HG03045 (cell line): Measurements from ENCODE around the gene BTBD2.

Experiments
- ATAC-seq: cut with Tn5 transposase; IDR thresholded peaks from one replicate; pipeline ENCODE4 v1.9.1; 2021; ENCODE audit warnings: mild to moderate bottlenecking, moderate library complexity; ENCODE audit not compliant: unreplicated experiment

The BTBD2 gene

DNA sequence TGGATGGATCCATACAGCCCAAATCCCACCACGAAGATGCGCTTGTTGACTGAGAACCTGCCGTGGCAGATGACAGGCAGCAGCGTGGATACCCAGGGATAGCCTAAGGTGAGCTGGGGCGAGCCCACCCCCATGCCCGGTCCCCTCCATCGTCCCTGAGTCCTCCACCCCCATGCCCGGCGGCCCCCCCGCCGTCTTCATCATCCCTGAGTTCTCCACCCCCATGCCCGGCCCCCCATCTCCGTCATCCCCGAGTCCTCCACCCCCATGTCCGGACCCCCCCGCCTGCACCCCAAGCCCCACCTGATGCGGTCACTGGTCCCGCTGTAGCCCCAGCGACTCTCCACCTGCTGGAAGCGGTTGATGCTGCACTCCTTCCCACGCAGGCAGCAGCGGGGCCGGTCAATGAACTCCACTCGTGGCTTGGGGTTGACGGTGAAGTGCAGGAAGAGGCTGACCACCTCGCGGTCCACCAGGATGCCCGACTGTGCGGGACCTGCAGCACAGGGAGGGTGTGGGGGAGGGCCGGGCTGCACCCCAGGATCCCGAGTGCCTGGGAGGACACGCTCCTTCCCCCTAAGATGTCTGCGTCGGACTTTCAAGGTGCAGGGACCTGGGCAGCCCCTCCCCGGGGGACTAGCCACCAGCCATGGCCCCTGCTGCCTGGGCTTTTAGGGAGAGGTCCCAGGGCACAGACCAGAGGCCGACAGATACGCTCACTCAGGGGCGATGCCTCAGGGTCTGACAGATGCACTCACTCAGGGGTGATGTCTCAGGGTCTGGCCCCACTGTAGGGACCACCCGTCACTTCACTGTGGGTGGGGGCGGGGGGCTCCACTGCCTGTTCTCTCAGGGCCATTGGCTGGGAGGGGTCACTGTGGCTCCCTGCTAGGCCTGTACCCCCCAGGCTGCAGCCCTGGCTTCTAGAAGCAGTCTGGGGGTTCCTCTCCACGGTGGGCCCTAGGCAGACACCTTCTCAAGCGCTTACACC lies 28.0 kb downstream of the BTBD2 start:
- ATAC-seq, result no peak

DNA sequence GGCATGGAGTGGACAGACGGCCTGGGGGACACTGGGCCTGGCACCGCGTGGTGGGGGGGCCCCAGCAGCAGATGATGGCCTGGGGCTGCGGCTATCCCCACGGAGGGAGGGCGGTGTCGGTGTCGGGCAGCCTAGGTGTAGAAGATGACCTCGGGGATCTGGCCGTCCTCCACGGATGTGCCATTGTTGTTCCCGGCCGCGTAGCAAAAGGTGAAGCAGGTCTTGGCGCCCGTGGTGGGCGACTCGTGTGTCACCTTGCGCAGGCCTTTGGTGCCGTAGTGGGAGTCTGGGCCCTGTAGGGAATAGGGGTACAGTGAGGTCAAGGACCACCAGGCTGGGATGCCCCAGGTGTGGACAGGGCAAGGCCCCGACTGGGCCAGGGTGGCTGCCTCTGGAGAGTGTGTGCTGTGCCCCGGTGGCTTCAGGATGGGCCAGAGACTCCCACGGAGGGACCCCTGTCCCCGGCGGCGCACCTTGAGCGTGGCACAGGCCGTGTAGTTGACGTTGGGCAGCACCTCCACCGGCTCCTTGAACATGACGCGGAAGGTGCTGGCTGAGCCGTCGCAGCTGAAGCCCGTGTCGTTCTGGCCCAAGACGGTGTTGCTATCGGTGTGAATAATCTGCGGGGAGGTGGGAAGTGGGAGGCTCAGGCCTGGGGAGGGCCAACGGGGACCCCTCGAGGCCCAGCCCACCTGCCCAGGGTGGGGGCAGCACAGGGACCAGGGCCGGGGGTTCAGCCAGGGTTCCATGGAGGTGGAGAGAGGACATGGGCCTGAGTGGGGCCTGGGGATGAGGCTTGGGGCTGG lies 29.0 kb downstream of the BTBD2 start:
- ATAC-seq, result no peak

DNA sequence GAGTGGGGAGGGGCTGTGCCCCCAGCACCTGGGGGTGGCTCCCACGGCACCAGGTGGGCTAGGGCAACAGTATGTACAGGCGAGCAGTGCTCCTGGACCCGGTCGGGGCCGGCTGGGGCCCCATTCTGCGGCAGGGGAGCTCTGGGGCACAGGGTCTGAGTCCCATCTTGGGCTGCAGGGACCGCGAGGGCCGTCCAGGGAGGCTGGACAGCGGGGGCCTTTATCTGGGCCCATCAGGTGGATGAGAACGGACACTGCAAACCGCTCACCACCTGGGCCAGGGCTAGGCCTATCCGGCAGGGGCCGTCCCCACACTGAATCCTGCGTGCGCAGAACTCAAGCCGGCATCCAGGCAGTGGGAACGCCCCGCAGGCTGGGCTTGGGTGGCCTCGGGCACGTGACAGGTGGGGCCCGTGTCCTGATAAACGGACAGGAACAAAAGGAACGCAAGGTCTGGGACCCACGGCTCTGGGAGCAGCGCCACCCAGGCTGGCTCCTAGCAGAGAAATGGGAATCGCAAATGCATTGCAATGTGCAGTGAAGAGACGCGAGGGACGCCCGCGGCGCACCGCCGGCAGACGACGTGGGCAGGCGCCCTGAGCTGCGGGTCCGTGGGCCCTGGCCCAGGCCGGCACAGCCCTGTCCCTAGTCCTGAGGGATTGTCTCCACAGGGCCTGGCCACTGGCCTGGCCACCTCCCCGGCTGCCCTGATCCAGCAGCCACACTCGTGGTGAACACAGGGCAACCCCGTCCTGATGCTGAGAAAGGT lies 29.7 kb downstream of the BTBD2 start:
- ATAC-seq, result no peak

DNA sequence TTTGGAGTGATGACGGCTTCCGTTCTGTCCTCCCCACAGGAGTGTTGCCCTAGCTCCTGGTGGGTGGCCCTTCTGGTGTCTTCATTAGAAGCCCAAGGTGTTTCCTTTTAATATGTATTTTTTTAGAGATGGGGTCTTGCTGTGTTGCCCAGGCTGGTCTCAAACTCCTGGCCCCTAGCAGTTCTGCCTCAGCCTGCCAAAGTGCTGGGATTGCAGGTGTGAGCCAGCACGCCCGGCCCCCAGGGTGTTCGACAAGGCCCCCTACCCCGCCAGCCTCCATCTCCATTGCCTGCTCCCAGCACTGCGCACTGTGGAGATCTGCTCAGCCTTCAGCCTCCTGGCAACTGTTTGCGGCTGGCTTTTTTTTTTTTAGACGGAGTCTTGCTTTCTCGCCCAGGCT lies 31.2 kb downstream of the BTBD2 start:
- no peak for ATAC-seq

DNA sequence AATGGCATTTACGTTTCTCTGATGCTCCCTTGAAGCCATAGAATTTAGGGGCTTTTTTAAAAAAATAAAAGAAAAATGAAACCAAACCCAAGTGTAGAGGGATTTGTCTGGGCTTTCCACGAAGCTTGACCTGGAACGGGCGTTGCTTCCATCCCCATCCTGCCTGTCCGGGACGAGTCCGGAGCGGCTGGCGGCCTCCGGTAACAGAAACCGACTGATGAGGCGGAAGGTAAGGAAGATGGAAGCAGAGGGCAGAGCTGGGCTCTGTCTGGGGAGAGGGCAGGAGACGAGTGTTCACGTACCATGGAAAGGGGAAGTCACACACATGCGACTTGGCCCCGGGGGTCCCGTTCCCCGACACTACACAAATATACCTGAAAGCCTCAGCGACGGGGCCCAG lies 34.3 kb downstream of the BTBD2 start:
- no peak for ATAC-seq

DNA sequence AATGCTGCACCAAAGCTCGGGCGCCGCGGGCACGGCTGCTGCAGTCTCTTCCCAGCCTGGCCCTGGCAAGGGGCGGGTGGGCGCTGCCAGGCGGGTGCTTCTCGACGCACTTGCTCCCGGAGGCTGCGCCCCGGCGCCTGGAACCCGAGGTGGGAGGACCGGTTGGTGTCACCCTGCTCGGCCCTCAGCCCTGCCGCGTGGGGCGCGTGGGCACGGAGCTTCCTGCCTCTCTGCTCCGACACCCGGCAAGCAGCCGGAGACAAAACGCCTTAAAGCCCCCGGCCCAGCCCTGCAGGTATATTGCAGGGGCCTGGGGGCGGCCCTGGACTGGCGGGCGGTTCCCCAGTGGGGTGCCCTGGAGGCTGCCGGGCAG lies 34.7 kb downstream of the BTBD2 start:
- ATAC-seq, result no peak

DNA sequence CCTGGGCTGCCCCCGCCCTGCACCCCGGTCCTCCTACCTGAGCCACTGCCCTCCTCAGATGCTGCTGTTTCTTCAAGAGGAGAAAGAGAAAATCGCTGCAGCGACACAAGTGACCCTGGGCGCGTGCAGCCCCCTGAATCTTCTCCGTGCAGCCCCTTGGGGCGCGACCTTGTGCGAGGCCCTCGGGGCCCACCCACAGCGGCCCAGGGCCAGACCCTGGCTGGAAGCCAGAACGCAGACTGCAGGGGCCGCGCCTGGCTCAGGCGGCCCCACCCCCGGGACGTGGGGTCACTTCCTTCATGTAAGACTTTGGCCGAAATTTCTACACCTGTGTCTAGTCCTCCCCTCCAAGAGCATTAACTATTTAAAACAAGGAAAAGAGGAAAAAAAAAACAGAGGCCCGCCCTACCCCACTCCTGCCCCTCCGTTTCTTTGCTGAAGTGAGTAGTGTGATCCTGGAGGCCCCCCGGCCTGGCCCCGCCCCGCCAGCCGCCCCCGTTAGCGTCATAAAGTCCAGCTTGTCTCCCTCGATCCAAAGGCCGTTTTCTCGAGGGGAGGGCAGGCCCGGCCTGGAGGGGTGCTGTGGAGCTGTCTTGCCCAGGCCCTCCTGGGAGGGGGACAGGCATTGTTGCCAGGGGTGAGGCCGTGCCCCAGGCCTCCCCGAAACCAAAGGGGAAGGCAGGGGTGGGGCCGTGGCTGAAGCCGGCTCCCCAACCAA lies 35.3 kb downstream of the BTBD2 start:
- no peak for ATAC-seq

DNA sequence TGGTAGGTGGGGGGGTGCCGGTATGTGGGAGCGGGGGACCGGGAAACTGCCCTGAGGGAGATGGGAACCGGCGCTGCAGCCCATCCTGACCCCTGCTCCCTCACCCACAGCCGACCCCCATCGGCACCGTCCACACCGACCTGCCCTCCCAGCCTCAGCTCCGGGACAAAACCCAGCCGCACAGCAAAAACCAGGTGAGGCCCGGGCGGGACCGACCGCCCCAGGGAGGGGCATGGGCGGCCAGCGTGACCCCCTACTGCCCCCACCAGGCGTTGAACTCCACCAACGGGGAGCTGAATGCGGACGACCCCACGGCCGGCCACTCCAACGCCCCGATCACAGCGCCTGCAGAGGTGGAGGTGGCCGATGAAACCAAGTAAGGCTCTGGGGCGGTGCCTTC lies 35.9 kb downstream of the BTBD2 start:
- no peak for ATAC-seq

DNA sequence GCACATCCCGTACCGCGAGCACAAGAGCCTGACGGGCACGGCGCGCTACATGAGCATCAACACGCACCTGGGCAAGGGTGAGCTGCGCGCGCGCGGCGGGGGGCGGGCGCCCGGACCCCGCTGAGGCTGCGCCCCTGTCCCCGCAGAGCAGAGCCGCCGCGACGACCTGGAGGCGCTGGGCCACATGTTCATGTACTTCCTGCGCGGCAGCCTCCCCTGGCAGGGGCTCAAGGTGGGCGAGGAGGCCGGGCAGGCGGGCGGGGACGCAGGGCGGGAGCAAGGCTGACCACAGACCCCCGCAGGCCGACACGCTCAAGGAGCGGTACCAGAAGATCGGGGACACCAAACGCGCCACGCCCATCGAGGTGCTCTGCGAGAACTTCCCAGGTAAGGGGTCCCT lies 36.5 kb downstream of the BTBD2 start:
- no peak for ATAC-seq

DNA sequence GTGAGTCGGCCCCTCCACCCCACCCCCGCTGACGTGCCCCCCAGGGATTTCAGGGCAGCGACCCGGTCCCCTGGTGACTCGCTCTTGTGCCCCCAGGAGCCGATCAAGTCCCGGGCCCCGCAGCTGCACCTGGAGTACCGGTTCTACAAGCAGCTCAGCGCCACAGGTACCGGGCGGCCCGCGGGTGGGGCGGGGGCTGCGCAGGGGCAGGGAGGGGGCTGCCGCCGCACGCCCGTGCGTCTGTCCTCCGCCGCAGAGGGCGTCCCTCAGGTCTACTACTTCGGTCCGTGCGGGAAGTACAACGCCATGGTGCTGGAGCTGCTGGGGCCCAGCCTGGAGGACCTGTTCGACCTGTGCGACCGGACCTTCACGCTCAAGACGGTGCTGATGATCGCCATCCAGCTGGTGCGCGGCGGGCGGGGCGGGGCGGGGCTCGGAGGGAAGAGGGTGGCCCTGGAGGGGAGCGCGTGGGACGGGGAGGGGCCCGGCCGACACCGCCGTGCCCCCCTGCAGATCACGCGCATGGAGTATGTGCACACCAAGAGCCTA lies 37.1 kb downstream of the BTBD2 start:
- no peak for ATAC-seq

DNA sequence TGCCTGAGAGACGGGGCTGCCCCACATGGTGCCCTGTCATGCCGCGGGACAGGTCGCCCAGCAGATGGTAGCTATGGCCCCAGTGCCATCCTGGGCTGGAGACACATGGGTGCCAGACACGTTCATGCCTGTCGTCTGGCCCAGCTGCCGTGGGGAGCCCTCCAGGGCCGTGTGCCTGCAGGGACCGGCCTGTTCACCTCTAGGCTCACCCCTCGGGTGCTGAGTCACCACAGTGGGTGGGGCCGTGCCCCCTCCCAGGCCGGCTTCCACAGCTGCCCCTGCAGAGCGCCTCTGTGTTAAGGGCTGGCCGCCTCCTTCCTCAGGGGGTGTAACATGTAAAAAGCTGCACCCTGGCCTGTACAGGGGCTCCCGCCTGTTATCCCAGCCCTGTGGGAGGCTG lies 38.4 kb downstream of the BTBD2 start:
- ATAC-seq, result no peak

DNA sequence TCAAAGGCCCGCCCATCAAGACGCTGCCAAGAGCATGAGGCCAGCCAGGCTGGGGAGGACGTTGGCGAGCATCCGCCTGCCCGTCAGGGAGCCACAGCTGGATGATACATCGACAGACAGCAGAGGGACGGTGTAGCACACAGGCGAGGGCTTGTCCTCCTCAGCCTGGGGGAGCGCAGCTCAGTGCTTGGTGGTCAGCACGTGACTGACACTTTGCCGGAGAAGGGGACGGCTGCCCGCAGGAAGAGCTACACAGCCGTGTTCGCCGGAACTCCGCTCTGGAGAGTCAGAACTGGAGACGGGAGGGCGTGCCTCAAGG lies 40.4 kb downstream of the BTBD2 start:
- no peak for ATAC-seq

DNA sequence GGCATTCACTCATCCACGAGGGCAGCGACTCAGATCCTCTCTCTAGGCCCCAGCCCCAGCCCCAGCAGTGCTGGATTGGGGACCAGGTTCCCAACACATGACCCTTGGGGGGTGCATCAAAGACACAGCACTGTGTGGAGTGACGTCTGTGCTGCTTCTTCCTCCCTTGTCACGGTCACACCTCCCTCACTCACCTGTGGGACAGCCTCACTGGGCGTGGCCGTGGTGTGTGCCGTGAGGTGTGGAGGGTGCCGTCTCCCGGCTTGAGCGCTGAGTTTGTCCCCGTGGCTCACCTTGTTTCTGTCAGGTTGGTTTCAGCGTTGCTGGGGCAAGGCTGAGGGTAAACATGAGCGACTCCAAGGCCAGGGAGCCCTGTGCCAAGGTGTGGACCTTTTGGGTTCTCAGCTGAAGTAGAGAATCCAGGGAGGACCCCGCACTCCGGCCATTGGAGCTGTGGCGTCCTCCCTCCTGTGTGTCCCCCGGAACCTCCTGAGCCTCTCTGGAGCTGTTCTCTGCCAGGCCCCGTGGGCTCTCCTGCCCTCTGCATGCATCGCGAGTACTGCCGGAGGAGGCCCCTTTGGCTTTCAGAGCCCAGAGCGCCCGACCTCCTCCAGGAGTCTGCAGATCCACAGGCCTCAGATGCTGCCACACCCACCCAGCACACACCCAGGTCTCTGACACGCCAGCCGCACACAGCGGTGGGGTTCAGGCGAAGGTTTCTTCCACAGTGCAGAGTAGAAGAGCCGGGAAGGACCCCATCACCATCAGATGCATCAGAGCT lies 40.9 kb downstream of the BTBD2 start:
- ATAC-seq, result no peak

DNA sequence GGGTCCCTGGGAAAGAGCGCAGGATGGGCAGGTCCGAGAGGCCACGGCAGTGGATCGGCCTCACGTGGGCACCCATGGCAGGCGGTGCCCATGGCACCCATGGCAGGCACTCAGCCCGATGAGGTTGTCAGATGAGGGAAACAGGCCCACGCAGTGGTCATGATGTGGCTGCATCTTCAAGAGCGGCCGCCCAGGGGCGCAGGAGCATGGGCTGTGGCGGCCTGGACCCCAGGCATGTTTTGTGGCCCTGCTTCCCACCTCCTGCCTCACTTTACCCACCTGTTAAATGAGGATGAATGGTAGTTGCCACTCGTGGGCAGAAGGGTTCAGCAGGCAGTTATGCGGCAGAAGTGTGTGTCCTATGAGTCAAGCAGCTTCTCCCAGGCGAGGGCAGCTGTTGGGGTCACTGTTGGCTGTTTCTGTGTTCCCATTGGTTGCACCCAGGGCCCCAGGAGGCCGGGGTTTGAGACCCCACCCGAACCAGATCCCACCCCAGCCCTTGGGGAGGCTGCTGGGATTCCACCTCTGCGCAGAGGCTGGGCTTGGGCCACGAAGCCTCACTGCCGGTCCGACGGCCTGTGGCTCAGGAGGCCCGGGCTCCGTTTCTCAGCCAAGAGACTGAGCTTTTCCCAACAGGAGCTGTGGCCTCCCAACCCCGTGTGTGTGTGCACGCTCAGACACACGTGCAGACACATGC lies 44.6 kb downstream of the BTBD2 start:
- no peak for ATAC-seq

DNA sequence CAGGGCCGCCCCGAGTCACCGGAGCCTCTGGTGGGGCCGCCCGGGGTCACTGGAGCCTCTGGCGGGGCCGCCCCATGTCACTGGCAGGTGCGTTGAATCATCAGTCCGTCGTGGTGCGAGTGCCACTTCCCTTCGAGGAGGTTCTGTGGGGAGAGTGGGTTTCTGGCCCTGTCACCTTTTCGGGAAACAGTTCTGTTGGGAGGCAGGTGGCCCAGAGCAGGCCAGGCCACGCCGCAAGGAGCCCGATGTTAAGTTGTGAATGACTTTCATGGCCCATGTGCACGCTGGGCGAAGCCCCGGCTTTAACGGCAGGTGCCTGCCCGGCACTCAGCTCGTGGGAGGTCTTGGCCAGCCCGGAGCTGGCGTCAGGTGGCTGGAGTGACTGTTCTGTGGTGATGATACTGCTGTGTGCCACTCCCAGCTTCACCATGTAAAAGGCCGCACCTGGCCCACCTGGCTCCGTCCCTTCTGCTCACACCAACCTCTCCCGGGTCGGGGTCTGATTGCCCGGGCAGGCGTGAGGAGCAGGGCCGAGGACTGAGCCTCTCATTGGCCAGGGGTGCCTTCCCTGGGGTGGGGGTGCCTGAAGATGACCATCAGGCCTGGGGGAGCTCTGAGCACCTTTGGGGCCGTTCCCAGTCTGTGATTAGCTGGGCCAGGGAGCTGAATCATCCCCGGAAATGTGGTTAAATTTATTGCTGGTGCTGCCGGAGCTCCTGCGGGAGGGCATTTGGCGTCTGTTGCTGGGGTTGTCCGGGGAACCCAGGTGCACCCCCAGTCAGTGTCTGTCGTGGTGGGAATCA lies 45.3 kb downstream of the BTBD2 start:
- ATAC-seq, result no peak

DNA sequence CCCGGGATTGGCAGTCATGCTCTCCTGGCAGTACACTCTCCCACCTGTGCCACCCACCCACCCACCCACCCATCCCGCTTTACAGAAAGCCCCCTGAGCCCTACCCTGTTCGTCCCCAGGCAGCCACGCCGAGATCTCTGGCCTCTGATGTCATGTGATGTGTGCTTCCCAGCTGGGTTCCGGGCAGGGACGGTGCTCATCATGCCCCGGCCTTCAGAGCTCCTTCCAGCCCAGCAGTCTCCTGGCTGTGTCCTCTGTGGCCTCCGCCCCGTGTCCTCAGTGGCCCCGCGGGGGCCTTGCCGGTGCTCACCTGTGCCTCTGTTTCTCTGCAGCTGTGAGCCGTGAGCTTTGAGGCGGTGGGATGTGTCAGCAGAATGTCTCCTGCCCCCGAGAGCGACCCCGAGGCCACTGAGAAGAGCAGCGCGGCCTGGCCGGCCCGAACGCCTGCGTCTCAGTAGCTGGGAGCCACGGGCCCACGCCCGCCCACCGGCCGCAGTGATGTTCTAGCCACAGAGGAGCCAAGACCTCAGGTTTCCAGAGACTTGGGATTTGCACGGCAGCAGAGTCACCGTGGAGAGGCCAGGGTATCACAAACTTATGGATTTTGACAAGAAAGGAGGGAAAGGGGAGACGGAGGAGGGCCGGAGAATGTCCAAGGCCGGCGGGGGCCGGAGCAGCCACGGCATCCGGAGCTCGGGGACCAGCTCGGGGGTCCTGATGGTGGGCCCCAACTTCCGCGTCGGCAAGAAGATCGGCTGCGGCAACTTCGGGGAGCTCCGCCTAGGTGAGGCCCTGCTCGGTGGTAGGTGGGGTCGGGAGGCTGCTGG lies 46.1 kb downstream of the BTBD2 start:
- no peak for ATAC-seq
